Upper lobe of right lung (tissue), 1 donor: ENCODE data around the gene CCNQ. TPM values are rescaled to one million over a fixed set of nuclear protein-coding genes. Genes with fewer than 3 reads are reported as not detected.

Experiments
- ATAC-seq: fragments of 200-7000 bp; cut with Tn5 transposase; one replicate; pipeline ENCODE4 v1.9.1; 2020; ENCODE audit warnings: mild to moderate bottlenecking, moderate library complexity
- DNase-seq: peaks from one replicate; pipeline ENCODE4 v3.0.0-alpha.2; 2020
- H3K27ac ChIP-seq: fragments of 200-600 bp; one replicate; pipeline ENCODE4 v1.8.0; 2022
- H3K27me3 ChIP-seq: fragments of 200-600 bp; one replicate; pipeline ENCODE4 v1.8.0; 2022; ENCODE audit warnings: mild to moderate bottlenecking
- H3K36me3 ChIP-seq: fragments of 200-600 bp; one replicate; pipeline ENCODE4 v1.8.0; 2022
- H3K4me1 ChIP-seq: fragments of 200-600 bp; one replicate; pipeline ENCODE4 v1.8.0; 2022
- H3K4me3 ChIP-seq: fragments of 200-600 bp; one replicate; pipeline ENCODE4 v1.8.0; 2022; ENCODE audit warnings: mild to moderate bottlenecking
- H3K9me3 ChIP-seq: fragments of 200-600 bp; one replicate; pipeline ENCODE4 v1.8.0; 2022
- CTCF ChIP-seq: fragments of 200-600 bp; IDR thresholded peaks from one replicate; pipeline ENCODE4 v1.8.0; 2022; ENCODE audit warnings: antibody characterized with exemption
- intact Hi-C: fragments of 100-400 bp; cut with DNase I; formaldehyde crosslinking; loops from one replicate; pipeline ENCODE4 v1.11.0; 2022
- total RNA-seq: library from RNA; stranded (reverse); fragmentation: NEBNext Ultra II Directional; extraction: Animal tissue kit (Norgen Biotek cat#: 25700); gene quantifications from one replicate; pipeline ENCODE4 v1.2.1, GENCODE V29; 2021
- donor health status: DM: no; HTN: yes; CAD: no; lungs with severe emphysema.

CCNQ gene
- total RNA-seq, 1 donor from 2014 or later: 18.9 TPM

DNA sequence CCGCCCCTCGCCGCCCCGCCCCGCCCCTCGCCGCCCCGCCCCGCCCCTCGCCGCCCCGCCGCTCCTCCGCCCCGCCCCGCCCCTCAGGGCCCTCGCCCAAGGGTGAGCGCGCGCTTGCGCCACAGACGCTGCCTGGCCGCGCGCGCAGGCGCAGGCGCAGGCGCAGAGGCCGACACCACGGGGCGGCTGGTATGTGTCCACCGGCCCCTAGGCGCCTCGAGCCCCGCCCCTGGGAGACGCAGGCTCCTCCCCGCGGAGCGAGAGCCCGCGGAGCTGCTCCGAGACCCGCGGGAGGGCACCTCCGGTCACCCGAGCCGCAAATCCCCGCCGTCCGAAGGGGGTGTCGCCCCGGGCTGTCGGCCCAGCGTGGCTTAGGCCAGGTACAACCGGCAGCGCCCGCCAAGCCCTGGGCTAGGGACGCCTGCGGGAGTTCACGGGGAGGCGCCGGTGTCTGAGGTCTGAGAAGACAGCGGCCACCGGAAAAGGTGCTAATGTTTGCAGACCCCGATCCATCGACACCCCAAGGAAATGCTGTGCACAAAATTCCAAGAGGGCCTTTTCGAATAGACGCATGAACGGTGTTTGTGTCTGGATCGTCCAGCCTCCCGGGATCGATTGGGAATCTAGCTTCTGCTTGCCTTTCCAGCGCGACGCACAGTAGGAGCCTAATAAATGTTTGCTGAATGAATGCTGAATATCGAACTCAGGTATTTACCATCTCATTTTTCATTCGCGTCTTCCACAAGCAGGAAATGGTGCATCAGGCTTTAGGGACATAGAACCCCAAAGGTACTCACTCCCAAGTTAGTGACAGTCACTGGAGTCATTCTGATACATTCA lies 473 bp upstream of the CCNQ start:
- no peak for TF ChIP-seq CTCF
- Histone ChIP-seq H3K36me3 (no peaks in the 10 kb centered on the region), H3K9me3 (no peaks in the 10 kb centered on the region), H3K27me3 (no peaks in the 10 kb centered on the region), H3K4me3 (peak overlapping the region; percentile 60), H3K4me1 (peaks cover 8% of the 10 kb centered on the region), H3K27ac (peak overlapping the region; percentile 47)
- ATAC-seq (peak; percentile 96), DNase-seq (peak; percentile 95)
- intact Hi-C loops: no loop called here

DNA sequence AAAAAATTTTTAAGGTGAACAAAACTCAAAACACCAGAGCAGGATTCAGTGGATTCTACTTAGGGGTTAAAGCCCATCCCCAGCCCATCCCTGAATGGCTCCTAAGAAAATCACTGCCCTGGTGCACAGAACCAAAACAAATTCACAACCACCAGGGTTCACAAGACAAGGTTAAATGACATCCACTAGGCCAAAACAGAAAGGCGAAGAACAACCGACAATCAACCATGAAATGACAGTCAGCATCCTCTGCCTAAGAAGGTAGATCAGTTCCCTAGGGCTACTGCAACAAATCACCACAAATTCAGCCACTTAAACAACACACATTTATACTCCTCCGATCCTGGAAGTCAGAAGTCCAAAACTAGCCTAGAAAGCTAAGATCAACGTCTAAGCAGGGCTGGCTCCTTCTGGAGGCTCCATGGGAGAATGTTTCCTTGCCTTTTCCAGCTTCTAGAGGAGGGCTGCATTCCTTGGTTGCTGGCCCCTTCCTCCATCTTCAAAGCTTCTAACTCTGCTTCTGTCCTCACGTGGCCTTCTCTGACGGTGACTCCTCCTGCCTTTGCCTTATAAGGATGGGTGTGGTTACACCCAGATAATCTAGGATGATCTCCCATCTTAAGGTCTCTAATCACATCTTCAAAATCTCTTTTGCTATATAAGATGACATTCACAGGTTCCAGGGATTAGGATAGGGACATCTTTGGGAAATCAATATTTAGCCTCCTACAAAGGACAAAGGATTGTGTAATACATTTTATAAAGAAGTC lies 1.8 kb downstream of the CCNQ start:
- TF ChIP-seq CTCF: no peak
- H3K27me3 ChIP-seq: no peaks in the 10 kb centered on the region
- intact Hi-C loops: no loop called here

GRCh38 chrX:153595859-153596857 lies 2.8 kb downstream of the CCNQ start:
- Histone ChIP-seq H3K9me3 (no peaks in the 10 kb centered on the region), H3K27ac (no peak overlapping the region), H3K27me3 (no peaks in the 10 kb centered on the region), H3K4me1 (peaks cover 8% of the 10 kb centered on the region), H3K36me3 (no peaks in the 10 kb centered on the region), H3K4me3 (no peak overlapping the region)
- no peak for ATAC-seq
- intact Hi-C loops: no loop called here
- TF ChIP-seq CTCF: no peak
- no peak for DNase-seq

More for the DNA sequence above, 1.8 kb downstream of the CCNQ start:
- H3K27ac ChIP-seq: no peak overlapping the region
- peaks cover 8% of the 10 kb centered on the region for H3K4me1 ChIP-seq
- H3K4me3 ChIP-seq: no peak overlapping the region
- H3K9me3 ChIP-seq: no peaks in the 10 kb centered on the region
- ATAC-seq (no peak), DNase-seq (no peak)
- H3K36me3 ChIP-seq: no peaks in the 10 kb centered on the region

- no peak for TF ChIP-seq CTCF
- Histone ChIP-seq H3K9me3 (no peaks in the 10 kb centered on the region), H3K27me3 (no peaks in the 10 kb centered on the region), H3K27ac (no peak overlapping the region), H3K36me3 (no peaks in the 10 kb centered on the region), H3K4me3 (no peak overlapping the region), H3K4me1 (peaks cover 8% of the 10 kb centered on the region)
- intact Hi-C loops: no loop called here
- ATAC-seq (no peak), DNase-seq (no peak)
Measured at GRCh38 chrX:153595387-153595786, 3.6 kb downstream of the CCNQ start.

- Histone ChIP-seq H3K4me3 (no peak overlapping the region), H3K27ac (no peak overlapping the region), H3K27me3 (no peaks in the 10 kb centered on the region), H3K9me3 (no peaks in the 10 kb centered on the region), H3K36me3 (no peaks in the 10 kb centered on the region), H3K4me1 (peaks cover 3% of the 10 kb centered on the region)
- intact Hi-C loops: no loop called here
- no peak for ATAC-seq
- DNase-seq: no peak
- TF ChIP-seq CTCF: no peak
Measured at GRCh38 chrX:153593811-153594500, 5.0 kb downstream of the CCNQ start.
